Activated T-helper 2 cell treated with anti-CD3 and anti-CD28 coated beads, Interferon-gamma antibody, Interleukin-2, Interleukin-4, amounts not matched to agents 10 μg/mL and 5 μg/mL and 100 μg/mL, durations not matched to agents 14 hours and 24 hours and 36 hours (primary cell): ENCODE results near the gene ADSS2. TPM values are rescaled to one million over a fixed set of nuclear protein-coding genes. Genes with fewer than 3 reads are reported as not detected.
"Not testable (repeated sequence)": the region's sequence is repeated elsewhere in the genome, so short reads cannot be mapped to it uniquely, and the experiment has no call there.

Experiments
- DNase-seq: peaks from one replicate; pipeline ENCODE4 v3.0.0; 2021; ENCODE audit warnings: low spot score
- H3K27ac Mint-ChIP-seq: one replicate; pipeline ENCODE4 v1.8.0; 2021; ENCODE audit warnings: mixed read lengths
- H3K27me3 Mint-ChIP-seq: one replicate; pipeline ENCODE4 v1.8.0; 2021; ENCODE audit warnings: low read depth, mixed read lengths
- H3K36me3 Mint-ChIP-seq: one replicate; pipeline ENCODE4 v1.8.0; 2021; ENCODE audit warnings: low read depth, mixed read lengths
- H3K4me1 Mint-ChIP-seq: one replicate; pipeline ENCODE4 v1.8.0; 2021; ENCODE audit warnings: low read depth, mixed read lengths
- H3K4me3 Mint-ChIP-seq: one replicate; pipeline ENCODE4 v1.8.0; 2021; ENCODE audit warnings: low read depth, mild to moderate bottlenecking, moderate library complexity, mixed read lengths
- H3K9me3 Mint-ChIP-seq: one replicate; pipeline ENCODE4 v1.8.0; 2021; ENCODE audit warnings: mixed read lengths
- intact Hi-C: fragments of 100-400 bp; cut with micrococcal nuclease; formaldehyde crosslinking; loops from one replicate; pipeline ENCODE4 v1.15.1; 2023
- total RNA-seq: library from RNA; stranded (reverse); gene quantifications from 2 replicates; pipeline ENCODE4 v1.2.3, GENCODE V29; 2022

ADSS2 gene
- total RNA-seq = 66.1 and 66.3 TPM in 2 replicates

- peaks cover 4% of the 10 kb centered on the region for H3K9me3 Mint-ChIP-seq
These were observed at the start of gene ADSS2 for GRCh38 chr1:244451539-244451950. TSS of gene ADSS2 (minus strand) at chr1:244451909. CDS start at chr1:244451817, 92 bp downstream.

GRCh38 chr1:244500515-244500914, 48.8 kb upstream of the ADSS2 start:
- H3K4me1 Mint-ChIP-seq, H3K27ac Mint-ChIP-seq, intact Hi-C loops, H3K4me3 Mint-ChIP-seq, H3K9me3 Mint-ChIP-seq, H3K27me3 Mint-ChIP-seq, DNase-seq, H3K36me3 Mint-ChIP-seq: not testable (repeated sequence)

More at GRCh38 chr1:244451539-244451950, at the start of gene ADSS2:
- Mint-ChIP-seq H3K27ac (peak within 1 kb of the TSS; percentile 96), H3K4me3 (peak within 1 kb of the TSS; percentile 95), H3K27me3 (no peaks in the 10 kb centered on the region), H3K36me3 (peaks cover 37% of the 10 kb centered on the region), H3K4me1 (peaks cover 38% of the 10 kb centered on the region)
- DNase-seq = no peak
- intact Hi-C loops = loop anchor here (2.0 to 5.0 kb wide), 3 partner anchors 383 to 413 kb away; partner anchors contain the start of genes COX20 and HNRNPU

GRCh38 chr1:244499484-244499883, 47.8 kb upstream of the ADSS2 start:
- H3K27me3 Mint-ChIP-seq, H3K4me1 Mint-ChIP-seq, H3K27ac Mint-ChIP-seq, DNase-seq, H3K4me3 Mint-ChIP-seq, intact Hi-C loops, H3K9me3 Mint-ChIP-seq, H3K36me3 Mint-ChIP-seq: not testable (repeated sequence)

- Mint-ChIP-seq H3K27ac (no peak overlapping the region), H3K4me1 (no peaks in the 10 kb centered on the region), H3K27me3 (no peaks in the 10 kb centered on the region), H3K9me3 (no peaks in the 10 kb centered on the region), H3K36me3 (no peaks in the 10 kb centered on the region), H3K4me3 (no peak overlapping the region)
- no peak for DNase-seq
- intact Hi-C loops = no loop called here
These were observed 46.1 kb upstream of the ADSS2 start for GRCh38 chr1:244497805-244498204.

GRCh38 chr1:244496186-244496585, 44.5 kb upstream of the ADSS2 start:
- intact Hi-C loops = no loop called here
- Mint-ChIP-seq H3K36me3 (no peaks in the 10 kb centered on the region), H3K4me3 (no peak overlapping the region), H3K27me3 (no peaks in the 10 kb centered on the region), H3K27ac (no peak overlapping the region), H3K9me3 (no peaks in the 10 kb centered on the region), H3K4me1 (no peaks in the 10 kb centered on the region)
- no peak for DNase-seq

- H3K27ac Mint-ChIP-seq = no peak overlapping the region
- no peaks in the 10 kb centered on the region for H3K27me3 Mint-ChIP-seq
These were observed 42.9 kb upstream of the ADSS2 start for GRCh38 chr1:244494653-244495052.

GRCh38 chr1:244484971-244485370, 33.3 kb upstream of the ADSS2 start:
- DNase-seq, H3K27me3 Mint-ChIP-seq, H3K4me1 Mint-ChIP-seq, H3K4me3 Mint-ChIP-seq, H3K36me3 Mint-ChIP-seq, intact Hi-C loops, H3K9me3 Mint-ChIP-seq, H3K27ac Mint-ChIP-seq: not testable (repeated sequence)

More at GRCh38 chr1:244494653-244495052, 42.9 kb upstream of the ADSS2 start:
- no peaks in the 10 kb centered on the region for H3K36me3 Mint-ChIP-seq
- no peaks in the 10 kb centered on the region for H3K9me3 Mint-ChIP-seq
- H3K4me1 Mint-ChIP-seq = no peaks in the 10 kb centered on the region
- intact Hi-C loops = no loop called here
- no peak for DNase-seq
- H3K4me3 Mint-ChIP-seq = no peak overlapping the region

GRCh38 chr1:244473059-244473605, 21.4 kb upstream of the ADSS2 start:
- H3K4me3 Mint-ChIP-seq = no peak overlapping the region
- no peak overlapping the region for H3K27ac Mint-ChIP-seq
- H3K36me3 Mint-ChIP-seq = no peaks in the 10 kb centered on the region
- peaks cover 5% of the 10 kb centered on the region for H3K27me3 Mint-ChIP-seq
- no peak for DNase-seq
- H3K9me3 Mint-ChIP-seq = no peaks in the 10 kb centered on the region
- intact Hi-C loops = no loop called here
- H3K4me1 Mint-ChIP-seq = no peaks in the 10 kb centered on the region

- Mint-ChIP-seq H3K9me3 (no peaks in the 10 kb centered on the region), H3K4me1 (peaks cover under 1% of the 10 kb centered on the region), H3K36me3 (no peaks in the 10 kb centered on the region), H3K27me3 (peaks cover 5% of the 10 kb centered on the region), H3K27ac (no peak overlapping the region), H3K4me3 (no peak overlapping the region)
- DNase-seq = no peak
- intact Hi-C loops = no loop called here
These were observed 15.0 kb upstream of the ADSS2 start for GRCh38 chr1:244466724-244467123.

GRCh38 chr1:244461245-244462071, 9.7 kb upstream of the ADSS2 start, which contains the start of gene CATSPERE:
TSS of gene CATSPERE (plus strand) at chr1:244461273. CDS start at chr1:244461430, 157 bp downstream.
- Mint-ChIP-seq H3K36me3 (peaks cover 18% of the 10 kb centered on the region), H3K9me3 (peaks cover 10% of the 10 kb centered on the region), H3K27ac (peak within 1 kb of the TSS; percentile 88), H3K27me3 (no peaks in the 10 kb centered on the region), H3K4me3 (peak within 1 kb of the TSS; percentile 83), H3K4me1 (peaks cover 13% of the 10 kb centered on the region)
- intact Hi-C loops = loop anchor here (1.0 to 5.0 kb wide), 2 partner anchors 9 to 136 kb away; no protein-coding TSS in a partner anchor
- peak; percentile 75 for DNase-seq

GRCh38 chr1:244460197-244460596, 8.5 kb upstream of the ADSS2 start:
- Mint-ChIP-seq H3K27ac (peak overlapping the region; percentile 42), H3K4me3 (peak overlapping the region; percentile 45), H3K4me1 (peaks cover 13% of the 10 kb centered on the region), H3K27me3 (no peaks in the 10 kb centered on the region), H3K36me3 (peaks cover 18% of the 10 kb centered on the region), H3K9me3 (peaks cover 10% of the 10 kb centered on the region)
- intact Hi-C loops = loop anchor here (5.0 kb wide), 1 partner anchor 137 kb away; no protein-coding TSS in a partner anchor
- peak; percentile 23 for DNase-seq

- intact Hi-C loops = no loop called here
These were observed 7.1 kb upstream of the ADSS2 start for GRCh38 chr1:244458781-244459180.

GRCh38 chr1:244456586-244456985, 4.9 kb upstream of the ADSS2 start:
- intact Hi-C loops = no loop called here
- no peaks in the 10 kb centered on the region for H3K27me3 Mint-ChIP-seq
- H3K27ac Mint-ChIP-seq = no peak overlapping the region
- DNase-seq = no peak
- H3K4me1 Mint-ChIP-seq = peaks cover 14% of the 10 kb centered on the region
- peaks cover 15% of the 10 kb centered on the region for H3K9me3 Mint-ChIP-seq
- no peak overlapping the region for H3K4me3 Mint-ChIP-seq
- peaks cover 18% of the 10 kb centered on the region for H3K36me3 Mint-ChIP-seq

More at GRCh38 chr1:244458781-244459180, 7.1 kb upstream of the ADSS2 start:
- Mint-ChIP-seq H3K9me3 (peaks cover 10% of the 10 kb centered on the region), H3K4me1 (peaks cover 13% of the 10 kb centered on the region), H3K36me3 (peaks cover 18% of the 10 kb centered on the region), H3K27me3 (no peaks in the 10 kb centered on the region), H3K27ac (no peak overlapping the region), H3K4me3 (no peak overlapping the region)
- DNase-seq = no peak
